ENCODE measurements around the gene KSR2.

KSR2 gene

GRCh38 chr12:117707861-117708260 lies 260.9 kb downstream of the KSR2 start:
- H3K36me3 Mint-ChIP-seq (ENCODE audit: low read depth) = no peaks in the 10 kb centered on the region
- H3K9me3 Mint-ChIP-seq = no peaks in the 10 kb centered on the region
- DNase-seq = no peak
- no peak for TF ChIP-seq CTCF (IDR thresholded peaks at IDR 0.05)
- peaks cover 19% of the 10 kb centered on the region for H3K27me3 Mint-ChIP-seq (ENCODE audit: low read depth, poor library complexity)
- no peak overlapping the region for H3K4me3 Mint-ChIP-seq
- H3K27ac Mint-ChIP-seq = no peak overlapping the region
- no peaks in the 10 kb centered on the region for H3K4me1 Mint-ChIP-seq

- no peak overlapping the region for H3K4me3 Mint-ChIP-seq
- H3K36me3 Mint-ChIP-seq (ENCODE audit: low read depth) = no peaks in the 10 kb centered on the region
- no peaks in the 10 kb centered on the region for H3K9me3 Mint-ChIP-seq
- no peak for TF ChIP-seq CTCF (IDR thresholded peaks at IDR 0.05)
- H3K4me1 Mint-ChIP-seq = no peaks in the 10 kb centered on the region
- no peak for DNase-seq
- H3K27ac Mint-ChIP-seq = no peak overlapping the region
- peaks cover 22% of the 10 kb centered on the region for H3K27me3 Mint-ChIP-seq (ENCODE audit: low read depth, poor library complexity)
Measured at GRCh38 chr12:117703584-117703983, 265.2 kb downstream of the KSR2 start.

GRCh38 chr12:117702741-117703140 lies 266.0 kb downstream of the KSR2 start:
- Mint-ChIP-seq H3K4me3 (no peak overlapping the region), H3K4me1 (no peaks in the 10 kb centered on the region), H3K36me3 (ENCODE audit: low read depth) (no peaks in the 10 kb centered on the region), H3K27ac (no peak overlapping the region), H3K27me3 (ENCODE audit: low read depth, poor library complexity) (peaks cover 22% of the 10 kb centered on the region), H3K9me3 (no peaks in the 10 kb centered on the region)
- no peak for DNase-seq
- no peak for TF ChIP-seq CTCF (IDR thresholded peaks at IDR 0.05)

GRCh38 chr12:117699575-117699974 lies 269.2 kb downstream of the KSR2 start:
- Mint-ChIP-seq H3K27ac (no peak overlapping the region), H3K36me3 (ENCODE audit: low read depth) (no peaks in the 10 kb centered on the region), H3K4me1 (no peaks in the 10 kb centered on the region), H3K4me3 (no peak overlapping the region), H3K9me3 (peaks cover under 1% of the 10 kb centered on the region), H3K27me3 (ENCODE audit: low read depth, poor library complexity) (peaks cover 24% of the 10 kb centered on the region)
- no peak for DNase-seq
- no peak for TF ChIP-seq CTCF (IDR thresholded peaks at IDR 0.05)

- H3K27ac Mint-ChIP-seq = no peak overlapping the region
- no peak for TF ChIP-seq CTCF (IDR thresholded peaks at IDR 0.05)
- H3K27me3 Mint-ChIP-seq (ENCODE audit: low read depth, poor library complexity) = peaks cover 25% of the 10 kb centered on the region
Measured at GRCh38 chr12:117699118-117699517, 269.7 kb downstream of the KSR2 start.

GRCh38 chr12:117695956-117696355 lies 272.8 kb downstream of the KSR2 start:
- no peak for DNase-seq
- no peak overlapping the region for H3K27ac Mint-ChIP-seq
- peaks cover 19% of the 10 kb centered on the region for H3K9me3 Mint-ChIP-seq
- no peaks in the 10 kb centered on the region for H3K4me1 Mint-ChIP-seq
- H3K27me3 Mint-ChIP-seq (ENCODE audit: low read depth, poor library complexity) = peaks cover 17% of the 10 kb centered on the region
- TF ChIP-seq CTCF (IDR thresholded peaks at IDR 0.05) = no peak
- H3K4me3 Mint-ChIP-seq = no peak overlapping the region
- H3K36me3 Mint-ChIP-seq (ENCODE audit: low read depth) = no peaks in the 10 kb centered on the region

More at GRCh38 chr12:117699118-117699517, 269.7 kb downstream of the KSR2 start:
- peaks cover 5% of the 10 kb centered on the region for H3K9me3 Mint-ChIP-seq
- no peak overlapping the region for H3K4me3 Mint-ChIP-seq
- H3K36me3 Mint-ChIP-seq (ENCODE audit: low read depth) = no peaks in the 10 kb centered on the region
- no peaks in the 10 kb centered on the region for H3K4me1 Mint-ChIP-seq
- no peak for DNase-seq
